ENCODE data around the gene MSANTD3.

GRCh38 chr9:100478192-100478591 lies 51.2 kb downstream of the MSANTD3 start:
- TF ChIP-seq TAF1 (conservative IDR thresholded peaks at IDR 0.05) (no peak), SP1 (IDR thresholded peaks at IDR 0.05) (no peak)
- TF ChIP-seq, protein P1, sequence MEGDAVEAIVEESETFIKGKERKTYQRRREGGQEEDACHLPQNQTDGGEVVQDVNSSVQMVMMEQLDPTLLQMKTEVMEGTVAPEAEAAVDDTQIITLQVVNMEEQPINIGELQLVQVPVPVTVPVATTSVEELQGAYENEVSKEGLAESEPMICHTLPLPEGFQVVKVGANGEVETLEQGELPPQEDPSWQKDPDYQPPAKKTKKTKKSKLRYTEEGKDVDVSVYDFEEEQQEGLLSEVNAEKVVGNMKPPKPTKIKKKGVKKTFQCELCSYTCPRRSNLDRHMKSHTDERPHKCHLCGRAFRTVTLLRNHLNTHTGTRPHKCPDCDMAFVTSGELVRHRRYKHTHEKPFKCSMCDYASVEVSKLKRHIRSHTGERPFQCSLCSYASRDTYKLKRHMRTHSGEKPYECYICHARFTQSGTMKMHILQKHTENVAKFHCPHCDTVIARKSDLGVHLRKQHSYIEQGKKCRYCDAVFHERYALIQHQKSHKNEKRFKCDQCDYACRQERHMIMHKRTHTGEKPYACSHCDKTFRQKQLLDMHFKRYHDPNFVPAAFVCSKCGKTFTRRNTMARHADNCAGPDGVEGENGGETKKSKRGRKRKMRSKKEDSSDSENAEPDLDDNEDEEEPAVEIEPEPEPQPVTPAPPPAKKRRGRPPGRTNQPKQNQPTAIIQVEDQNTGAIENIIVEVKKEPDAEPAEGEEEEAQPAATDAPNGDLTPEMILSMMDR (IDR thresholded peaks at IDR 0.05; ENCODE audit: low read depth, low read length, missing input control), result no peak
